ENCODE data around the gene CLEC16A. TPM values are rescaled to one million over a fixed set of nuclear protein-coding genes. Genes with fewer than 3 reads are reported as not detected.

CLEC16A gene
- total RNA-seq, 1 experiment from 2014 or later, result 17.4 TPM

GRCh38 chr16:11174141-11174540 is 229.8 kb downstream of the CLEC16A start:
- no peaks in the 10 kb centered on the region for H3K36me3 ChIP-seq (ENCODE audit: insufficient read depth, low read length)
- H3K4me2 ChIP-seq (ENCODE audit: low read depth, low read length, poor library complexity, severe bottlenecking), result no peak overlapping the region
- H3K4me3 ChIP-seq (ENCODE audit: low read length), result no peak overlapping the region
- H3K9ac ChIP-seq (ENCODE audit: low read length), result no peak overlapping the region
- no peaks in the 10 kb centered on the region for H3K9me2 ChIP-seq (replicated peaks; ENCODE audit: insufficient read depth, low read length)
- no peak overlapping the region for H3K27ac ChIP-seq (ENCODE audit: low read length)
- H3K9me3 ChIP-seq (ENCODE audit: low read length), result no peaks in the 10 kb centered on the region
- no peak overlapping the region for H2AFZ ChIP-seq (ENCODE audit: low read length)
- peaks cover 15% of the 10 kb centered on the region for H3K4me1 ChIP-seq (ENCODE audit: low read length)
- no peaks in the 10 kb centered on the region for H3K27me3 ChIP-seq (ENCODE audit: low read length)
- DNase-seq, result no peak
- no peaks in the 10 kb centered on the region for H4K20me1 ChIP-seq (ENCODE audit: insufficient read depth, low read depth, low read length)
- H3K79me2 ChIP-seq (ENCODE audit: low read length), result no peaks in the 10 kb centered on the region

- Histone ChIP-seq H3K9me2 (replicated peaks; ENCODE audit: insufficient read depth, low read length) (no peaks in the 10 kb centered on the region), H3K9me3 (ENCODE audit: low read length) (no peaks in the 10 kb centered on the region), H3K4me3 (ENCODE audit: low read length) (no peak overlapping the region), H3K36me3 (ENCODE audit: insufficient read depth, low read length) (no peaks in the 10 kb centered on the region), H3K27me3 (ENCODE audit: low read length) (no peaks in the 10 kb centered on the region), H3K9ac (ENCODE audit: low read length) (no peak overlapping the region), H2AFZ (ENCODE audit: low read length) (no peak overlapping the region), H3K79me2 (ENCODE audit: low read length) (no peaks in the 10 kb centered on the region), H3K4me2 (ENCODE audit: low read depth, low read length, poor library complexity, severe bottlenecking) (no peak overlapping the region), H3K4me1 (ENCODE audit: low read length) (peaks cover 15% of the 10 kb centered on the region), H3K27ac (ENCODE audit: low read length) (no peak overlapping the region), H4K20me1 (ENCODE audit: insufficient read depth, low read depth, low read length) (no peaks in the 10 kb centered on the region)
- peak; percentile 44 for DNase-seq
These were observed 230.9 kb downstream of the CLEC16A start for GRCh38 chr16:11175106-11175786.

- H3K9ac ChIP-seq (ENCODE audit: low read length), result no peak overlapping the region
- no peak for DNase-seq
These were observed 231.5 kb downstream of the CLEC16A start for GRCh38 chr16:11175787-11176341.

GRCh38 chr16:11177578-11178160 is 233.3 kb downstream of the CLEC16A start:
- H4K20me1 ChIP-seq (ENCODE audit: insufficient read depth, low read depth, low read length), result no peaks in the 10 kb centered on the region
- H3K27ac ChIP-seq (ENCODE audit: low read length), result no peak overlapping the region
- H3K27me3 ChIP-seq (ENCODE audit: low read length), result no peaks in the 10 kb centered on the region
- no peak for DNase-seq
- H3K9me3 ChIP-seq (ENCODE audit: low read length), result no peaks in the 10 kb centered on the region
- H3K9me2 ChIP-seq (replicated peaks; ENCODE audit: insufficient read depth, low read length), result no peaks in the 10 kb centered on the region
- H3K79me2 ChIP-seq (ENCODE audit: low read length), result no peaks in the 10 kb centered on the region
- H2AFZ ChIP-seq (ENCODE audit: low read length), result no peak overlapping the region
- H3K4me2 ChIP-seq (ENCODE audit: low read depth, low read length, poor library complexity, severe bottlenecking), result no peak overlapping the region
- H3K4me3 ChIP-seq (ENCODE audit: low read length), result no peak overlapping the region
- no peaks in the 10 kb centered on the region for H3K36me3 ChIP-seq (ENCODE audit: insufficient read depth, low read length)
- peaks cover 15% of the 10 kb centered on the region for H3K4me1 ChIP-seq (ENCODE audit: low read length)
- no peak overlapping the region for H3K9ac ChIP-seq (ENCODE audit: low read length)

More at GRCh38 chr16:11175787-11176341, 231.5 kb downstream of the CLEC16A start:
- Histone ChIP-seq H3K79me2 (ENCODE audit: low read length) (no peaks in the 10 kb centered on the region), H4K20me1 (ENCODE audit: insufficient read depth, low read depth, low read length) (no peaks in the 10 kb centered on the region), H2AFZ (ENCODE audit: low read length) (no peak overlapping the region), H3K9me2 (replicated peaks; ENCODE audit: insufficient read depth, low read length) (no peaks in the 10 kb centered on the region), H3K27ac (ENCODE audit: low read length) (no peak overlapping the region), H3K4me2 (ENCODE audit: low read depth, low read length, poor library complexity, severe bottlenecking) (no peak overlapping the region), H3K27me3 (ENCODE audit: low read length) (no peaks in the 10 kb centered on the region), H3K4me1 (ENCODE audit: low read length) (peaks cover 15% of the 10 kb centered on the region), H3K4me3 (ENCODE audit: low read length) (no peak overlapping the region), H3K9me3 (ENCODE audit: low read length) (no peaks in the 10 kb centered on the region), H3K36me3 (ENCODE audit: insufficient read depth, low read length) (no peaks in the 10 kb centered on the region)

- no peaks in the 10 kb centered on the region for H3K79me2 ChIP-seq (ENCODE audit: low read length)
- H3K4me3 ChIP-seq (ENCODE audit: low read length), result no peak overlapping the region
- H3K9ac ChIP-seq (ENCODE audit: low read length), result no peak overlapping the region
- H3K9me3 ChIP-seq (ENCODE audit: low read length), result no peaks in the 10 kb centered on the region
- no peak for DNase-seq
- H2AFZ ChIP-seq (ENCODE audit: low read length), result no peak overlapping the region
- no peak overlapping the region for H3K27ac ChIP-seq (ENCODE audit: low read length)
- no peak overlapping the region for H3K4me2 ChIP-seq (ENCODE audit: low read depth, low read length, poor library complexity, severe bottlenecking)
- no peaks in the 10 kb centered on the region for H3K9me2 ChIP-seq (replicated peaks; ENCODE audit: insufficient read depth, low read length)
- H3K36me3 ChIP-seq (ENCODE audit: insufficient read depth, low read length), result no peaks in the 10 kb centered on the region
- H3K4me1 ChIP-seq (ENCODE audit: low read length), result peaks cover 18% of the 10 kb centered on the region
- no peaks in the 10 kb centered on the region for H3K27me3 ChIP-seq (ENCODE audit: low read length)
- H4K20me1 ChIP-seq (ENCODE audit: insufficient read depth, low read depth, low read length), result no peaks in the 10 kb centered on the region
These were observed 234.1 kb downstream of the CLEC16A start for GRCh38 chr16:11178424-11178823.

GRCh38 chr16:11179574-11179973 is 235.2 kb downstream of the CLEC16A start:
- Histone ChIP-seq H3K79me2 (ENCODE audit: low read length) (no peaks in the 10 kb centered on the region), H3K4me2 (ENCODE audit: low read depth, low read length, poor library complexity, severe bottlenecking) (no peak overlapping the region), H3K9ac (ENCODE audit: low read length) (no peak overlapping the region), H3K9me3 (ENCODE audit: low read length) (no peaks in the 10 kb centered on the region), H3K36me3 (ENCODE audit: insufficient read depth, low read length) (no peaks in the 10 kb centered on the region), H3K27ac (ENCODE audit: low read length) (no peak overlapping the region), H3K4me1 (ENCODE audit: low read length) (peaks cover 18% of the 10 kb centered on the region), H3K4me3 (ENCODE audit: low read length) (no peak overlapping the region), H4K20me1 (ENCODE audit: insufficient read depth, low read depth, low read length) (no peaks in the 10 kb centered on the region), H2AFZ (ENCODE audit: low read length) (no peak overlapping the region), H3K9me2 (replicated peaks; ENCODE audit: insufficient read depth, low read length) (no peaks in the 10 kb centered on the region), H3K27me3 (ENCODE audit: low read length) (no peaks in the 10 kb centered on the region)
- no peak for DNase-seq

GRCh38 chr16:11180489-11180888 is 236.1 kb downstream of the CLEC16A start:
- H3K36me3 ChIP-seq (ENCODE audit: insufficient read depth, low read length), result no peaks in the 10 kb centered on the region
- no peak overlapping the region for H3K4me2 ChIP-seq (ENCODE audit: low read depth, low read length, poor library complexity, severe bottlenecking)
- no peak overlapping the region for H3K4me3 ChIP-seq (ENCODE audit: low read length)
- H3K27me3 ChIP-seq (ENCODE audit: low read length), result no peaks in the 10 kb centered on the region
- no peak for DNase-seq
- H3K9ac ChIP-seq (ENCODE audit: low read length), result no peak overlapping the region
- no peaks in the 10 kb centered on the region for H4K20me1 ChIP-seq (ENCODE audit: insufficient read depth, low read depth, low read length)
- H3K9me3 ChIP-seq (ENCODE audit: low read length), result no peaks in the 10 kb centered on the region
- no peak overlapping the region for H3K27ac ChIP-seq (ENCODE audit: low read length)
- no peaks in the 10 kb centered on the region for H3K79me2 ChIP-seq (ENCODE audit: low read length)
- H3K4me1 ChIP-seq (ENCODE audit: low read length), result peaks cover 9% of the 10 kb centered on the region
- H2AFZ ChIP-seq (ENCODE audit: low read length), result no peak overlapping the region
- H3K9me2 ChIP-seq (replicated peaks; ENCODE audit: insufficient read depth, low read length), result no peaks in the 10 kb centered on the region

- H3K4me1 ChIP-seq (ENCODE audit: low read length), result peaks cover 2% of the 10 kb centered on the region; the same call in 1 of the 2 replicates
- no peak overlapping the region for H3K9ac ChIP-seq (ENCODE audit: low read length)
- H2AFZ ChIP-seq (ENCODE audit: low read length), result no peak overlapping the region
- H3K79me2 ChIP-seq (ENCODE audit: low read length), result no peaks in the 10 kb centered on the region
- no peak for DNase-seq
- no peaks in the 10 kb centered on the region for H3K9me3 ChIP-seq (ENCODE audit: low read length)
- no peaks in the 10 kb centered on the region for H3K27me3 ChIP-seq (ENCODE audit: low read length)
- H3K36me3 ChIP-seq (ENCODE audit: insufficient read depth, low read length), result no peaks in the 10 kb centered on the region
- H3K27ac ChIP-seq (ENCODE audit: low read length), result no peak overlapping the region
- H3K9me2 ChIP-seq (replicated peaks; ENCODE audit: insufficient read depth, low read length), result no peaks in the 10 kb centered on the region
- H3K4me3 ChIP-seq (ENCODE audit: low read length), result no peak overlapping the region
- H4K20me1 ChIP-seq (ENCODE audit: insufficient read depth, low read depth, low read length), result no peaks in the 10 kb centered on the region
- H3K4me2 ChIP-seq (ENCODE audit: low read depth, low read length, poor library complexity, severe bottlenecking), result no peak overlapping the region
These were observed 237.0 kb downstream of the CLEC16A start for GRCh38 chr16:11181242-11181898.

Measured in Karpas-422 (cell line).